ENCODE measurements around the gene ANKS1B.

Gene ANKS1B

DNA sequence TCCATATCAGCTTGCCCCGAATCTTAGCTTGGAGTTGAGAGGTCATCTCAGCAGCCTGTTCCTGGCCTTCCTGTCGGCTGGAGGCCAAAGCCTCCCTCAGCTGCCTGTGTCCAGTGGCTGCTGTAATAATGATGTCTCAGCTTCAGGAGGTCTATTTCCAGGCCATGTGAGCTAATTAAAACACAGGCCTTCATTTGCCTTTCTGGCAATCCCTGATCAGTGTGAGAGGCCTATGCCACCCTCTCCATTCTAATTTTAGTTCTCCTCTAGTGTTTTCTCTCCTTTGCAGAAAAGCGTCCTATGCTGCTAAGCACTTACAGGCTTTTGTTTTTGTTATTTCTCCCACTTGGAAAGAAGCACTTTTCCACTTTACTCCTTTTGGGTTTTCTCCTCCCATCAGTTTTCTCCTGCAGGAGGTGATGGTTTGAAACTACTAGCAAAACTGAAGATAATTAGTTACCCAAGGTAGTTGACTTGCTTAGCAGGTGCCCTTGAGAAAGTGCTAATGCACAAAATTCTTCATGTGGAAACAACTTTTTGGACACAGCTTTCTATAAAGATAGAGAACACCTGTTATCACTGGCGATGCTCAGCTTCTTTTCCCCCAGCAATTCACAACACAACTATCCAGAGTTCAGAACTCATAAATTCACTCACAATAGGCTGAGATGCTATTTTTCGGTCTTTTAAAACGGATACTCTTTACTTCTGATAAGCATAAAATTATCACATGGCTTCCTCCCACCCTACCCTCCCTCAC lies 592.5 kb downstream of the ANKS1B start:
- in situ Hi-C loops (cut with MboI; ENCODE audit: low pct_unique_long_range_greater_than_20kb, low sequenced_read_pairs, unreplicated experiment) = loop anchor here (25.0 kb wide), 2 partner anchors 220 to 370 kb away; no protein-coding TSS in a partner anchor

DNA sequence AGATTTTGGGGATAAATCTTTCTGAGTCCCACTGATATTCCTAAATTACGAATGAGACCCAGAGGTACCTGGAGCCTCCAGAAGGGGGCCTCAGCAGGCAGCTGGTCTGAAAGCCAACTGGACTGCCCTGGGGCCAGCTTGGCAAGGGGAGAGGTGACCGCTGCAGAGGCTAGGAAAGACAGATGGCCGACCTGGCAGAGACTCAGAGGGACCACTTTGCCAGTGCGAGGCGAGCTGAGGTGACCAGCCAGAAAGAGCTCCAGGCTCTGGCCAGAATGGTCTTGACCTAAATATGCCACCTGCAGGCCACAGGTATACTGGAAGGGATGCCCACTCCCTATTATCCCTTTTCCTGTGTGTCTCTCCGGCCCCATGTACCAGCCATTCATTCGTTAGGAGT lies 594.0 kb downstream of the ANKS1B start:
- in situ Hi-C loops (cut with MboI; ENCODE audit: low pct_unique_long_range_greater_than_20kb, low sequenced_read_pairs, unreplicated experiment) = loop anchor here (25.0 kb wide), 2 partner anchors 222 to 372 kb away; no protein-coding TSS in a partner anchor
- DNase-seq (ENCODE audit: low spot score) = no peak
- TF ChIP-seq, protein P1, sequence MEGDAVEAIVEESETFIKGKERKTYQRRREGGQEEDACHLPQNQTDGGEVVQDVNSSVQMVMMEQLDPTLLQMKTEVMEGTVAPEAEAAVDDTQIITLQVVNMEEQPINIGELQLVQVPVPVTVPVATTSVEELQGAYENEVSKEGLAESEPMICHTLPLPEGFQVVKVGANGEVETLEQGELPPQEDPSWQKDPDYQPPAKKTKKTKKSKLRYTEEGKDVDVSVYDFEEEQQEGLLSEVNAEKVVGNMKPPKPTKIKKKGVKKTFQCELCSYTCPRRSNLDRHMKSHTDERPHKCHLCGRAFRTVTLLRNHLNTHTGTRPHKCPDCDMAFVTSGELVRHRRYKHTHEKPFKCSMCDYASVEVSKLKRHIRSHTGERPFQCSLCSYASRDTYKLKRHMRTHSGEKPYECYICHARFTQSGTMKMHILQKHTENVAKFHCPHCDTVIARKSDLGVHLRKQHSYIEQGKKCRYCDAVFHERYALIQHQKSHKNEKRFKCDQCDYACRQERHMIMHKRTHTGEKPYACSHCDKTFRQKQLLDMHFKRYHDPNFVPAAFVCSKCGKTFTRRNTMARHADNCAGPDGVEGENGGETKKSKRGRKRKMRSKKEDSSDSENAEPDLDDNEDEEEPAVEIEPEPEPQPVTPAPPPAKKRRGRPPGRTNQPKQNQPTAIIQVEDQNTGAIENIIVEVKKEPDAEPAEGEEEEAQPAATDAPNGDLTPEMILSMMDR (IDR thresholded peaks at IDR 0.05; ENCODE audit: extremely low read depth, insufficient read depth, missing control alignments) = peak; percentile 61

More for the DNA sequence above, 592.5 kb downstream of the ANKS1B start:
- no peak for DNase-seq (ENCODE audit: low spot score)
- TF ChIP-seq, protein P1 (IDR thresholded peaks at IDR 0.05; ENCODE audit: extremely low read depth, insufficient read depth, missing control alignments) = no peak

DNA sequence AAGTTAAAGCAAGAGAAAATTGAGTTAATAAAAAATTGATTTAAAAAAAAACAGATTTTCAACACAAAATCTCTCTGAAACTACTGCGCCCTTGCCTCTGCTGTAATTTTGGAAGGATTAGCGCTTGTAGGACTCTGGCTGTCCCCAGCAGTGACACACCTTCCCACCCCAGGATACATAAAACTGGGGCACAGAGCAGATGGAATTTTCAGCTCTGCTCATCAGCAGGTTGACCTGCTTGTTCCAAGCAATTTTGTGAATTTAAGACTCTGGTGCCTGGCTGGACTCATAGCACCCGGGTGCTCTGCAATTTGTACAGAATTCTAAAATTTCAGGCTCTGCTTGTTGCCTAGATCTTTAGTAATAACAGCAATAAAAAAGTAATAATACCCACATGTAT lies 595.0 kb downstream of the ANKS1B start:
- TF ChIP-seq, protein P1 (IDR thresholded peaks at IDR 0.05; ENCODE audit: extremely low read depth, insufficient read depth, missing control alignments) = no peak
- in situ Hi-C loops (cut with MboI; ENCODE audit: low pct_unique_long_range_greater_than_20kb, low sequenced_read_pairs, unreplicated experiment) = loop anchor here (25.0 kb wide), 2 partner anchors 223 to 373 kb away; no protein-coding TSS in a partner anchor
- no peak for DNase-seq (ENCODE audit: low spot score)

DNA sequence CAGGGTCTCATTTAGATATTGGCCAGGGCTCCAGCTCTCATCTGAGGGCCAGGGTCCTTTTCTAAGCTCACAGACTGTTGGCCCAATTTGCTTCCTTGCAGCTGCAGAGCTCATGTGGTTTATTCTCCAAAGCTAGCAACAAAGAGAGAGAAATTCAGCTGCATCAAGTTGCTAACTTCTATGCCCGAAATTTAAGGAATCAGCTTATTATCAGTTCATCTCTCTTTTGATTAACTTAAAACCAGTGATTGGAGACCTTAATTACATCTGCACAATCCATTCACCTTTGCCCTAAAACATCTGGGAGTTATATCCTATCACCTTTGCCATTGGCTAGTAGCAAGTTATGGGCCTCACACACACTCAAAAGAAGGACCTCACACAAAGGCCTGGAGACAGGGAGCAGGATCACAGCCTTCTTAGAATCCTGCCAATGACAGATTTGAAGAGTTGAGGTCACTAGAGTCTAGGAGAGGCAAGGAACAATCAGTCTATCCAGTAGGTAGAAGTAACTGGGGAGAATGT lies 596.0 kb downstream of the ANKS1B start:
- in situ Hi-C loops (cut with MboI; ENCODE audit: low pct_unique_long_range_greater_than_20kb, low sequenced_read_pairs, unreplicated experiment) = loop anchor here (25.0 kb wide), 2 partner anchors 224 to 374 kb away; no protein-coding TSS in a partner anchor
- DNase-seq (ENCODE audit: low spot score) = no peak
- TF ChIP-seq, protein P1 (IDR thresholded peaks at IDR 0.05; ENCODE audit: extremely low read depth, insufficient read depth, missing control alignments) = no peak

DNA sequence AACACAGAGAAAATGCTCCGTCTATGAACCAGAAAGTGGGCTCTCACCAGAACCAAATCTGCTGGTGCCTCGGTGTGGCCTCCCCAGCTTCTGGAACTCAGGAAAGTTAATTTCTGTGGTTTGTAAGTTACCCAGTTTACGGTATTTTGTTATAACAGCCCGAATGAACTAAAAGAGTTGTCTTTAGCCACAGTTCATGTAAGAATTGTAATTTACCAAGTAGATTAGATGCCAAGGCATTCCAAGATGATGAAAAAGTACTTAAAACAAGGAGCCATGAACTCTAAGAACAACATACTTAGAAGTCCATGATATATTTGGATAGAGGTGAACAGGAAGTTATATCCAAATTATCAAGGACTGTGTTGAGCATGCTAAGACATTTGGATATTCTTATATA lies 597.1 kb downstream of the ANKS1B start:
- DNase-seq (ENCODE audit: low spot score) = no peak
- TF ChIP-seq, protein P1 (IDR thresholded peaks at IDR 0.05; ENCODE audit: extremely low read depth, insufficient read depth, missing control alignments) = no peak
- in situ Hi-C loops (cut with MboI; ENCODE audit: low pct_unique_long_range_greater_than_20kb, low sequenced_read_pairs, unreplicated experiment) = loop anchor here (25.0 kb wide), 2 partner anchors 225 to 375 kb away; no protein-coding TSS in a partner anchor

DNA sequence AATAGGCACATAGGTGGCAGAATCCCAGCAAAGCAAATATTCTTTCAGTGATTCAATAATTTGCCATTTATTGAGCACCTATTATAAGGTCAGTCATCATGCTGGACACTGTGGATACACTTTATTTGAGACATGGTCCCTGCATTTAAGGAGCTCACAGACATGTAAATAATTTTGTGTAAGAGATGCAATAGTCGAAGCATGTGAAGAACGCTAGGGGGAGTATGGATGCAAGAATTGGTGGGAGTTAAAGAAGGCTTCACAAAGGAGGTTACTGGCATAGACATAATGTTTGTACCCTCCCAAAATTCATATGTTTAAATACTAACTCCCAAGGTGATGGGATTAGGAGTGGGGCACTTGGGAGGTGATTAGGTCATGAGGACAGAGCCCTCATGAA lies 597.8 kb downstream of the ANKS1B start:
- peak; percentile 18 for DNase-seq (ENCODE audit: low spot score)
- in situ Hi-C loops (cut with MboI; ENCODE audit: low pct_unique_long_range_greater_than_20kb, low sequenced_read_pairs, unreplicated experiment) = loop anchor here (25.0 kb wide), 2 partner anchors 225 to 375 kb away; no protein-coding TSS in a partner anchor

More for the DNA sequence above, 597.8 kb downstream of the ANKS1B start:
- TF ChIP-seq, protein P1 (IDR thresholded peaks at IDR 0.05; ENCODE audit: extremely low read depth, insufficient read depth, missing control alignments) = peak; percentile 70

Measured in GM13977 (cell line).